Liver (tissue), 9 donors: ENCODE results near the gene SRGAP3. TPM values are rescaled to one million over a fixed set of nuclear protein-coding genes. Genes with fewer than 3 reads are reported as not detected.

Experiments
- DNase-seq: peaks from one replicate; pipeline ENCODE4 v3.0.0-alpha.2; 2017; ENCODE audit warnings: low spot score
- H3K27ac ChIP-seq, 2 donors: one replicate each; pipeline ENCODE4 v1.7.0; 2013; ENCODE audit warnings: inconsistent platforms in 2 of 2, low read length in 2 of 2, control low read depth in 1 of 2, low read depth in 1 of 2, mild to moderate bottlenecking in 1 of 2
- H3K27me3 ChIP-seq, 4 donors: one replicate each; pipeline versions ENCODE4 v1.6.1 to v1.7.0; 2013; ENCODE audit warnings: low read length in 3 of 4, inconsistent platforms in 1 of 4, mild to moderate bottlenecking in 1 of 4, moderate library complexity in 1 of 4; ENCODE audit not compliant: control insufficient read depth in 4 of 4, insufficient read depth in 4 of 4
- H3K36me3 ChIP-seq, 4 donors: one replicate each; pipeline versions ENCODE4 v1.6.1 to v1.7.0; 2013; ENCODE audit warnings: low read length in 3 of 4, mild to moderate bottlenecking in 3 of 4, low read depth in 1 of 4, moderate library complexity in 1 of 4; ENCODE audit not compliant: control insufficient read depth in 4 of 4, insufficient read depth in 3 of 4
- H3K4me1 ChIP-seq, 4 donors: one replicate each; pipeline versions ENCODE4 v1.6.1 to v1.7.0; 2013; ENCODE audit warnings: low read length in 3 of 4, mild to moderate bottlenecking in 3 of 4, moderate library complexity in 1 of 4; ENCODE audit not compliant: control insufficient read depth in 4 of 4, insufficient read depth in 4 of 4
- H3K4me3 ChIP-seq, 3 donors: one replicate each; pipeline versions ENCODE4 v1.6.1 to v1.7.0; 2013; ENCODE audit warnings: low read length in 3 of 3, control low read depth in 1 of 3, low read depth in 1 of 3, mild to moderate bottlenecking in 1 of 3
- H3K9ac ChIP-seq, 2 donors: one replicate each; pipeline ENCODE4 v1.7.0; 2013; ENCODE audit warnings: low read length in 2 of 2, mild to moderate bottlenecking in 2 of 2, moderate library complexity in 2 of 2, control low read depth in 1 of 2, low read depth in 1 of 2
- H3K9me3 ChIP-seq, 4 donors: one replicate each; pipeline versions ENCODE4 v1.6.1 to v1.7.0; 2013; ENCODE audit warnings: low read length in 3 of 4; ENCODE audit not compliant: control insufficient read depth in 4 of 4
- ATF3 ChIP-seq: IDR thresholded peaks from 2 replicates; pipeline ENCODE4 v1.6.1; 2016; ENCODE audit warnings: antibody characterized with exemption
- CTCF ChIP-seq: fragments of 150-350 bp; IDR thresholded peaks from 2 replicates; pipeline ENCODE4 v1.5.1; 2017; ENCODE audit warnings: improper control_type of control experiment, low read depth, low read length; ENCODE audit not compliant: missing input control
- EGR1 ChIP-seq, 2 donors: IDR thresholded peaks; 2 replicates each; pipeline ENCODE4 v1.6.1; 2016 to 2018; ENCODE audit warnings: antibody characterized with exemption in 2 of 2, low read depth in 2 of 2
- FOXA1 ChIP-seq: IDR thresholded peaks from 2 replicates; pipeline ENCODE4 v1.6.1; 2016; ENCODE audit warnings: antibody characterized with exemption
- FOXA2 ChIP-seq: IDR thresholded peaks from 2 replicates; pipeline ENCODE4 v1.6.1; 2016; ENCODE audit warnings: antibody characterized with exemption
- GABPA ChIP-seq, 2 donors: IDR thresholded peaks in 1 of 2; conservative IDR thresholded peaks in 1 of 2; 2 replicates each; pipeline ENCODE4 v1.6.1; 2016; ENCODE audit warnings: antibody characterized with exemption in 2 of 2, mild to moderate bottlenecking in 1 of 2, moderate library complexity in 1 of 2
- HNF4A ChIP-seq, 2 donors: conservative IDR thresholded peaks; 2 replicates each; pipeline ENCODE4 v1.6.1; 2016; ENCODE audit warnings: antibody characterized with exemption in 2 of 2, mild to moderate bottlenecking in 2 of 2
- HNF4G ChIP-seq: IDR thresholded peaks from 2 replicates; pipeline ENCODE4 v1.6.1; 2016; ENCODE audit warnings: antibody characterized with exemption
- JUND ChIP-seq, 2 donors: IDR thresholded peaks; 2 replicates each; pipeline ENCODE4 v1.6.1; 2016; ENCODE audit warnings: antibody characterized with exemption in 2 of 2
- NR2F2 ChIP-seq: IDR thresholded peaks from 2 replicates; pipeline ENCODE4 v1.6.1; 2016; ENCODE audit warnings: antibody characterized with exemption
- RAD21 ChIP-seq, 2 donors: IDR thresholded peaks; 2 replicates each; pipeline ENCODE4 v1.6.1; 2016; ENCODE audit warnings: antibody characterized with exemption in 2 of 2, mild to moderate bottlenecking in 2 of 2
- RXRA ChIP-seq, 2 donors: IDR thresholded peaks; 2 replicates each; pipeline ENCODE4 v1.6.1; 2017 to 2018; ENCODE audit warnings: antibody characterized with exemption in 2 of 2, mild to moderate bottlenecking in 1 of 2
- SP1 ChIP-seq: IDR thresholded peaks from 2 replicates; pipeline ENCODE4 v1.6.1; 2018; ENCODE audit warnings: antibody characterized with exemption, mild to moderate bottlenecking
- TAF1 ChIP-seq: conservative IDR thresholded peaks from 2 replicates; pipeline ENCODE4 v1.6.1; 2016; ENCODE audit warnings: antibody characterized with exemption, mild to moderate bottlenecking
- YY1 ChIP-seq: IDR thresholded peaks from 2 replicates; pipeline ENCODE4 v1.6.1; 2016; ENCODE audit warnings: antibody characterized with exemption, mild to moderate bottlenecking
- WGBS: extraction: QIAGEN DNeasy Blood & Tissue Kit; methylation state at CpG from one replicate; pipeline ENCODE4 v1.1.7; 2013; 5-methylcytosine and 5-hydroxymethylcytosine counted together
- polyA plus RNA-seq, 2 donors: library from polyadenylated mRNA; stranded (reverse) in 1 of 2; unstranded in 1 of 2; fragments of 200-250 nt in 1 of 2; fragments of >200 nt in 1 of 2; fragmentation: Nextera tagmentation in 1 of 2; extraction: Ambion mirVana in 1 of 2; gene quantifications; one replicate each; pipeline versions ENCODE4 v1.2.1 to v1.2.3, GENCODE V29; 2013 to 2015
- total RNA-seq, 2 donors: library from RNA; depleted of rRNA; stranded (reverse); fragments of >200 nt; gene quantifications; one replicate each; pipeline ENCODE4 v1.2.3, GENCODE V29; 2014
- TF ChIP-seq, protein P1 (sequence below): IDR thresholded peaks from 2 replicates; pipeline ENCODE4 v1.6.1; 2016; ENCODE audit warnings: antibody characterized with exemption, mild to moderate bottlenecking
- TF ChIP-seq, protein P2 (sequence below): IDR thresholded peaks from 2 replicates; pipeline ENCODE4 v1.6.1; 2016; ENCODE audit warnings: antibody characterized with exemption
- TF ChIP-seq, protein P3 (sequence below): IDR thresholded peaks from 2 replicates; pipeline ENCODE4 v1.6.1; 2016; ENCODE audit warnings: antibody characterized with exemption
- donor health status: healthy.
- donor health status: healthy.
- donor health status: healthy.
- donor health status: healthy.
- donor health status: healthy.

SRGAP3 gene
- total and polyA plus RNA-seq, 4 donors: 0.61 to 4.2 (median 1.6) TPM

GRCh38 chr3:8952130-8952529 is 297.3 kb downstream of the SRGAP3 start:
- no peak for DNase-seq
- Histone ChIP-seq H3K4me3 (no peak overlapping the region), H3K9me3 (no peaks in the 10 kb centered on the region), H3K4me1 (no peaks in the 10 kb centered on the region), H3K9ac (no peak overlapping the region), H3K36me3 (no peaks in the 10 kb centered on the region), H3K27me3 (no peaks in the 10 kb centered on the region), H3K27ac (no peak overlapping the region)
- TF ChIP-seq YY1: no peak
- no peak for TF ChIP-seq RAD21 (IDR thresholded peaks at IDR 0.05)
- no peak for TF ChIP-seq FOXA1
- no peak for TF ChIP-seq NR2F2
- TF ChIP-seq, protein P1, sequence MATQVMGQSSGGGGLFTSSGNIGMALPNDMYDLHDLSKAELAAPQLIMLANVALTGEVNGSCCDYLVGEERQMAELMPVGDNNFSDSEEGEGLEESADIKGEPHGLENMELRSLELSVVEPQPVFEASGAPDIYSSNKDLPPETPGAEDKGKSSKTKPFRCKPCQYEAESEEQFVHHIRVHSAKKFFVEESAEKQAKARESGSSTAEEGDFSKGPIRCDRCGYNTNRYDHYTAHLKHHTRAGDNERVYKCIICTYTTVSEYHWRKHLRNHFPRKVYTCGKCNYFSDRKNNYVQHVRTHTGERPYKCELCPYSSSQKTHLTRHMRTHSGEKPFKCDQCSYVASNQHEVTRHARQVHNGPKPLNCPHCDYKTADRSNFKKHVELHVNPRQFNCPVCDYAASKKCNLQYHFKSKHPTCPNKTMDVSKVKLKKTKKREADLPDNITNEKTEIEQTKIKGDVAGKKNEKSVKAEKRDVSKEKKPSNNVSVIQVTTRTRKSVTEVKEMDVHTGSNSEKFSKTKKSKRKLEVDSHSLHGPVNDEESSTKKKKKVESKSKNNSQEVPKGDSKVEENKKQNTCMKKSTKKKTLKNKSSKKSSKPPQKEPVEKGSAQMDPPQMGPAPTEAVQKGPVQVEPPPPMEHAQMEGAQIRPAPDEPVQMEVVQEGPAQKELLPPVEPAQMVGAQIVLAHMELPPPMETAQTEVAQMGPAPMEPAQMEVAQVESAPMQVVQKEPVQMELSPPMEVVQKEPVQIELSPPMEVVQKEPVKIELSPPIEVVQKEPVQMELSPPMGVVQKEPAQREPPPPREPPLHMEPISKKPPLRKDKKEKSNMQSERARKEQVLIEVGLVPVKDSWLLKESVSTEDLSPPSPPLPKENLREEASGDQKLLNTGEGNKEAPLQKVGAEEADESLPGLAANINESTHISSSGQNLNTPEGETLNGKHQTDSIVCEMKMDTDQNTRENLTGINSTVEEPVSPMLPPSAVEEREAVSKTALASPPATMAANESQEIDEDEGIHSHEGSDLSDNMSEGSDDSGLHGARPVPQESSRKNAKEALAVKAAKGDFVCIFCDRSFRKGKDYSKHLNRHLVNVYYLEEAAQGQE: no peak
- no peak for TF ChIP-seq EGR1 (IDR thresholded peaks at IDR 0.05; ENCODE audit: low read depth in 2 of 2)
- no peak for TF ChIP-seq TAF1
- TF ChIP-seq, protein P2, sequence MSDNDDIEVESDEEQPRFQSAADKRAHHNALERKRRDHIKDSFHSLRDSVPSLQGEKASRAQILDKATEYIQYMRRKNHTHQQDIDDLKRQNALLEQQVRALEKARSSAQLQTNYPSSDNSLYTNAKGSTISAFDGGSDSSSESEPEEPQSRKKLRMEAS: no peak
- TF ChIP-seq HNF4G: no peak

DNA sequence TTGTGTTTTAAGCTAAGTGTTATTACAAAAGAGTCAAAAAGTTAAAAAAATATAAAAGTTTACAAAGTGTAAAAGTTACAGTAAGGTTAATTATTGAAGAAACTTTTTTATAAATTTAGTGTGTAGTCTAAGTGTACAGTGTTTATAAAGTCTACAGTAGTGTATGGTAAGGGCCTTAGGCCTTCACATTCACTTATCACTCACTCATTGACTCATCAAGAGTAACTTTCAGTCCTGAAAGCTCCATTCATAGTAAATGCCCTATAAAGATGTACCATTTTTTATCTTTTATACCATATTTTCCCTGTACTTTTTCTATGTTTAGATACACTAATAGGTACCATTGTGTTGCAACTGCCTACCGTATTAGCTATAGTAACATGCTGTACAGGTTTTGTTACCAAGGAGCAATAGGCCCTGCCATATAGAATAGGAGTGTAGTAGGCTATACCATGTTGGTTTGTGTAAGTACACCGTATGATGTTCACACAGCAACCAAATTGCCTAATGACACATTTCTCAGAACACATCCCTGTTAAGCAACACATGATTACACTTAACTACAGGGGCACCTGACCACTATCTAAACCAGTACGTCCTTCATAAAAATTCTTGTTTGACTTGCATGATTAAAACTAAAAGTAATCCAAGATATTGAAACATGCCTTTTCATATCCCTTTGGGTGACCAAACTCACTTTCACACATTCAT is 303.4 kb downstream of the SRGAP3 start:
- 64% methylated on average over 3 of the region's 3 CpGs for WGBS
- Histone ChIP-seq H3K4me3 (no peak overlapping the region), H3K27ac (no peak overlapping the region), H3K36me3 (peaks cover 1 to 6% (median 5%) of the 10 kb centered on the region in 4 donors), H3K27me3 (no peaks in the 10 kb centered on the region), H3K9me3 (no peaks in the 10 kb centered on the region), H3K9ac (no peak overlapping the region), H3K4me1 (no peaks in the 10 kb centered on the region)
- DNase-seq: no peak
- TF ChIP-seq FOXA1 (no peak), ATF3 (no peak), GABPA (IDR thresholded peaks at IDR 0.05 in 1 of 2, conservative IDR thresholded peaks at IDR 0.05 in 1 of 2) (no peak), JUND (IDR thresholded peaks at IDR 0.05) (no peak), HNF4A (conservative IDR thresholded peaks at IDR 0.05) (no peak), CTCF (no peak), RAD21 (IDR thresholded peaks at IDR 0.05) (no peak), YY1 (no peak), RXRA (IDR thresholded peaks at IDR 0.05) (no peak), NR2F2 (no peak), FOXA2 (no peak), SP1 (no peak), TAF1 (no peak)
- TF ChIP-seq, protein P3, sequence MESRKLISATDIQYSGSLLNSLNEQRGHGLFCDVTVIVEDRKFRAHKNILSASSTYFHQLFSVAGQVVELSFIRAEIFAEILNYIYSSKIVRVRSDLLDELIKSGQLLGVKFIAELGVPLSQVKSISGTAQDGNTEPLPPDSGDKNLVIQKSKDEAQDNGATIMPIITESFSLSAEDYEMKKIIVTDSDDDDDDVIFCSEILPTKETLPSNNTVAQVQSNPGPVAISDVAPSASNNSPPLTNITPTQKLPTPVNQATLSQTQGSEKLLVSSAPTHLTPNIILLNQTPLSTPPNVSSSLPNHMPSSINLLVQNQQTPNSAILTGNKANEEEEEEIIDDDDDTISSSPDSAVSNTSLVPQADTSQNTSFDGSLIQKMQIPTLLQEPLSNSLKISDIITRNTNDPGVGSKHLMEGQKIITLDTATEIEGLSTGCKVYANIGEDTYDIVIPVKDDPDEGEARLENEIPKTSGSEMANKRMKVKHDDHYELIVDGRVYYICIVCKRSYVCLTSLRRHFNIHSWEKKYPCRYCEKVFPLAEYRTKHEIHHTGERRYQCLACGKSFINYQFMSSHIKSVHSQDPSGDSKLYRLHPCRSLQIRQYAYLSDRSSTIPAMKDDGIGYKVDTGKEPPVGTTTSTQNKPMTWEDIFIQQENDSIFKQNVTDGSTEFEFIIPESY: no peak
- TF ChIP-seq, protein P1: no peak
- TF ChIP-seq, protein P2: no peak
